Germinal center (tissue), 1 donor: ENCODE measurements around the gene RASD1.

Source experiments
- DNase-seq: peaks from one replicate; pipeline ENCODE4 v3.0.0; 2012; ENCODE audit warnings: mixed read lengths, low spot score

The RASD1 gene

DNA sequence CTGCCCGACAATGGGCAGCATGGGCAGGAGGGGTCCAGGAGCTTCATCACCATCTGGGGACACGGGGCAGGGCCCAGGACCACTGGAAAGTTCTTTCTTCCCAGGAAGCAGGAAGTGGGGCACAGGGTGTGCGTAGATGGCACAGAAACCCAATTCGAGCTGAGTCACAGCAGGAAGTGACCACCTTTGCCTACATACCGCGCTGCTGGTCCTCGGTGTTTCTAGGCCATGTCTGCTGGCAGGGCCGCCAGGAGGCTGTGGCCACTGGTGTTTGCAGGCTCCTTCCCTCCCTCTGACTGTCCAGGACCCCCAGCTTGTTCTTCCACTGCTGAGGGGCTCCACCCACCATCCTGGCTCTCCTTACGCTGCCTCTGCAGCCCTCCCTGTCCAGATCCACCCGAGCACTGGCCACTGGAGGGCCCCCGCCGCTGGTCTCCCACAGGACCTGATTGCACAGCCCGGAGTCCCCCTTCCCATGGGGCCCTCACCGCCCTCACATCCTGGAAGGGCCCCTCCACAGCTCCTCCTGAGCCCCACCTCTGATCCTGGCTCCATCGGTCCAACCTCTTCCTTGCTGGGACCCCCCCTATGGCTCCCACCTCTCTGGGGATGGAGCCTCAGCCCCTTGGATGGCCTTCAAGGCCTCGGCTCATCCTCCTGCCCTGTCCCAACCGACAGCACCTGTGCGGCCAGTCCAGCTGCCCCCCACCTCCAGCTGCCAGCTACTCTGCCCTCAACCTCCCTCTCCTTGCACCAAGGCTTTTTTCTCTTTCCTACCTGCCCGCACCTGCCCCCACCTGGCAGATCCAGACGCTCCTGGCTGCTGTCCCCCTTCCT is 14.5 kb upstream of the RASD1 start:
- DNase-seq, result no peak

DNA sequence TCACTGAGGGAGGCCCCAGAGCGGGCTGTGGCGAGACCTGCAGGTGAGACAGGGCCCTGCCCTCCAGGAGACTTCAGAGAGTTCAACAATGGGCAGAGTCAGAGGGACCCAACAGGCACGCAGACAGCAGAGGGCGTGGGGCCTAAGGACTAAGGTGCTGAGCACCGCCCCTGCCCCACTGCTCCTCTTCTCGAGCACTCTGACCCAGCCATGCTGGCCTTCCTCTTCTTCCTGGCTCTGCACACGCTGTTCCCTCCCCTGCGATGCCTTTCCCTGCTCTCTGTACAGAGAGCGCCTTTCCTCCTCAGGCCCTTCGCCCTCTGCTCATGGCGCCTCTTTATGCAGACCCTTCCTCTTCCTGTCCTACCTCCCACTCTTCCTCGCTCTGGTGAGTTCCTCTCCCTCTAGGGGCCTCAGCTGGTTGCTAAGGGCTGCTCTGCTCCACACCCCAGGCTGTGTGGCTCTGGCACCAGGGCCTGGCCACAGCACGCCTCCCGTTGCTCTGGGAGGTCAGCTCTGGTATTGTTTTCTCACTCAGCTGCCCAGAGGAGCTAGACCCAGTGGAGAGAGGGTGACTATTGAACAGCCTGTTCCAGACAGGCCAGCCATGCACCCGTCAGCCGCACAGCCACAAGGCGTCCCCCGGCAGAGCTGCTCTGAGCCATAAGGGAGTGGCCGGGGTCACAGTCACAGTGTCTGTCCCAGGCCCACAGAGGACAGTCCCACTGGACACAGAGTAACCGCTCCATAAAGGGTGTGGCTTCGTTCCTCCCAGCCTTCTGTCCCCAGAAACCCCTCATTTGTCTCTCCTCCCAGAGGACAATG is 13.6 kb upstream of the RASD1 start:
- DNase-seq, result no peak

DNA sequence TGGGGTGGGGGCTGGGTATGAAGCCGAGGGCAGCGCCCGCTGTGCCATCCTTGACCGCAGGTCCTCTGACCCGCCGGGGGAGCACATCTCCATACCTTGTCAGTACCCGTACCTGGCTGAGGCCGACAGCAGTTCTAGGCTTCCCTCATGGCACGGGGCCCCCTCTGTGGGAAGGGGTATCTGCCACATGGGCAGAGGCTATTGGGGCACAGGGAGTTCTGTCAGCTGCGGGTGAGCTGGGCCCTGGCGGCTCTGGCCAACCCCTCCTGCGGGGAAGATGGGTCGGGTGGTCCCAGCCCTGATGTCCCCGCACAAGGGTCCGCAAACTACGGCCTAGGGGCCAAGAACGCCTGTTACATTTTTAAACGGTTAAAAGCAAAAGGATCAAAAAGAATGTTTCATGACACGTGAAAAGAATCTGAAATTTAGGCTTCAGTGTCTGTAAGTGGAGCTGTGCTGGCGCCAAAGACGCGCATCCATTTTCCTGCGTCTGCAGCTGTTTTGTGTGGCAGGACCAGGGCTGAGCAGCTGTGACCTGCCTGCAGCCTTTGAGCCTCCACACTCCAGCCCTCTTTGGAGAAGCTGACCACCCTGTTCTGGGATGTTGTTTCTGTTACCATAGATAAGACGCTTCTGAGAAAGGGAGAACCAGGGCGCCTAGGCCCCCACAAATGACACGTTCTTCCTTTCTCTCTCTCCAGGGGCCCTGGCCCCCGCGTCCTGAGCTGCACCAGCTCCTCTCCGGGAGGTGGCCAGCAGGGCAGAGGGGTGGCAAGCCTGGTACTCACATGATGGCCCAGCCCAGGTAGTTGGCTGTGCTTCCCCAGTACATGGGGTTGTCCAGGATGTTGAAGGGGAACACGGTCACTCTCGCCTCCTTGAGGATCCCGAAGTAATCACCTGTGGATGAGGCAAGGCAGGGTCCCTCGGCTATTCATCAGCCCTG is 12.7 kb upstream of the RASD1 start:
- no peak for DNase-seq

DNA sequence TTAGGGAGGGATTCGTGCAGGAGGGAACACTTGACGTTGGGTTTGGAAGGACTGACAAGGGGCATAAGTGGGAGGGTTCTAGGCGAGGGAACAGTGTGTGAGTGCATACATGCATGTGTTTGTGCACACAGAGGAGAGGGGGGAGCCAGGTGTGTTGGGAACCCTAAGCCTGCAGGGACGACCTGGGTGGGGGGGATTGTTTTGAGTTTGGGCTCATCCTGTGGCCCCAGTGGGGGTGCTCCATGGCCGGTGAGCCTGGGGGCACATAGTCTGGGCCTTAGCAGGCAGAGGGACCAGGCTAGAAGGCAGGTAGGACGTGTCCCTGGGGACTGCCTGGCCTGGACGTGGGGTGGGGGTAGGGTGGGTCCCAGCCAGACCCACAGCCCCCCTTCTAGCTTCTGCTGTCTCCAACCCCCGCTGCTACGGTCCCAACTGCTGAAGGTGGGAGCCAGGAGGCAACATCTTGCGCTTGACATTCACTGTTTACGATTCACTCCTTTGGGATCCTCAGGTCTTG is 11.9 kb upstream of the RASD1 start:
- no peak for DNase-seq

DNA sequence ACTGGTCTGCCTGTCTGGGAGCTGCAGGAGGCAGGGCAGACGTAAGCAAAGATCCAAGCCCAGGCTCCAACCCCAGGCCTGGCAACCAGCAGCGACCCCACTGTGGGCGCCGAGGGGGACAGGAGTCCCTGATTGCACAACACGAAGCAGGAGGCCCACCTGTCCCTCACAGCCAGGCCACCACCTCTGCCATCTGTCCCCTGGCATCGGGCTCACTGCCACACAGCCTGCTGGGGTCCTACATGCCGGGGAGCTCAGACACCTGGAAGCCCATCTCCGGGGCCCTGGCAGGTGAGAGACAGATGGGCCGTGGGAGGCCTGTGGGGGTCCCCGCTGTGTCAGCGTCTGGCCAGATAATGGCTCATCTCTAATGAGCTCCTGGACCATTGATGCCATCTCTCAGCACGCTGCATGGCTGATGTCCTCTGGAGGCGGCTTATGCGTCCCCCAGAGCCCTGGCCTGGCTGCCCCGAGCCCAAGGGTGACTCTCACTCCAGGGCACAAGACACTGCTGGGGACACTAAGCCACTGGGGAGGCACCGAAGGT is 11.3 kb upstream of the RASD1 start:
- DNase-seq, result no peak

DNA sequence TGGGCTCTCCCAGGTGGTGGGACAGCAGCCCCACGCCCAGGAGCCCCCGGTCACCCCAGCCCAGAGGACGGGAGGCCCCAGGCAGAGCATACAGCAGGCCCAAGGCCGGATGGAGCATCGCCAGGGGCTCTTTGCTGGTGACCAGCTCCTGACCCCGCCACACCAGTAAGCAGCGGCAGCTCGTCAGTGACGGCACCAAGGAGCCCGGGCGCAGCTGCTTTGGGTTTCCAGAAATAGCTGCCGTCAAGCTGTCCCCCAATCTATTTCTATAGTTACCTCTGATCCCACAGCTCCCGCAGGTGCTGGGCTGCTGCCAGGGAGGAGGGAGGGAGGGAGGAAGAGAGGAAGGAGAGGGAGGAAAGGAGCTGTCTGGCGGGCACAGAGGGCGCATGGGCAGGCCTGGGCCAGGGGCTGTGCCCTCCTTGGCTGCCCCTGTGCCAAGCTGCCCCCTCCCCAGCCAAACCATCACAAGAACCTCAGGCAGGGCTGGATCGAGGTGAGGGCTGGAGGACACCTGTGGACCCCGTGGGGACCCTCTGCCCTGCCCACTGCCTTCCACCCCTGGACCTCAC is 10.8 kb upstream of the RASD1 start:
- DNase-seq, result no peak

DNA sequence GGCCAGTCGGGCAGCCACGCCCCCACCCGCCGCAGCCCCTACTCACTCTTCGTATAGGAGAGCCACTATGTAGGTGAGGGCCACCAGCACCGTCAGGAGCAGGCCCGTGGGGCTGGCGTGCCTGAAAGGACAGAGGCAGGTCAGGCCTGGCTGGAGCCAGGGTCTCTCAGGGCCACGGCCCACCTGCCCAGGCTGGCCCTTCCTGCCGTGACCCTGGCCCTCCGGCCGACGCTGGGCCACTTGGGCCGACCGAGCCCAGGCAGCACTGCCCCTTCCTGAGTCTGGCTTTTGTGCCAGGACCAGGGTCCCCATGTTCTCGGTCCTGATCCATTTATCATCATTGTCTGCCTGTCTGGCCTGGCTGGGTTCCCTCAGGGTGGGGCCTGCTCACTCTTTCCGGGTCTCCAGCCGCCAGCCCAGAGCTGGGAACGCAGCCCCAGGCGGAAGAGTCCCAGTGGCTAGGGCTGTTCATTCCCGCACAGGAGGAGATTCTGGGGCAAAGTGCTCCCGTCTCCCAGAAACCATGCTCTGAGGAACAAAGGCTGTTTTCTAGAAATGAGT is 10.1 kb upstream of the RASD1 start:
- no peak for DNase-seq

DNA sequence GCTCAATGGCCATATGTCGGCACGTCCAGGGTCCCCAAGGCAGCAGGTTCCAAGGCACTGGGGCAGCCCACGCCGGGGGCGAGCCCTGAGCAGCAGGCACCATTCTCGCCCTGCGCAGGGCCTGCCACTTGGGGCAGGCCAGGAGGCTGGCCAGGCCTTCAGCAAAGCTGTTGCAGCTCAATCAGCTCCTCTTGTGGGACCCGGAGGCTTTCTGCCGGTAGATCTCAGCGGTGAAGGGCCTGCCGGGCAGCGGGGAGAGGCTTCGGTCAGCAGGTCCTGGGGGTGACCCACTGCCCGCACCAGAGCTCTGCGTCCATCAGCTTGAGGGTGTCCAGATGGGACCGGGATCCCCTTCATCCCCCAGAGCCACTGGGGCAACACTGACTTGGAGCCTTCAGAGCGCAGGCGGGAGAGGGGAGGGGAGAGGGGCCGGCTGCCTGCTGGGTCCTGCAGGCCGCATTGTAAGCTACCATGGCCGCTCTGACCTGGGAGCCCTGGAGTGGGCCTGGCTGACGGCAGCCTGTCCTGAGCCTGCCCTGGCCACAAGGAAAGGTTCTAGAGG is 9.5 kb upstream of the RASD1 start:
- DNase-seq, result no peak

DNA sequence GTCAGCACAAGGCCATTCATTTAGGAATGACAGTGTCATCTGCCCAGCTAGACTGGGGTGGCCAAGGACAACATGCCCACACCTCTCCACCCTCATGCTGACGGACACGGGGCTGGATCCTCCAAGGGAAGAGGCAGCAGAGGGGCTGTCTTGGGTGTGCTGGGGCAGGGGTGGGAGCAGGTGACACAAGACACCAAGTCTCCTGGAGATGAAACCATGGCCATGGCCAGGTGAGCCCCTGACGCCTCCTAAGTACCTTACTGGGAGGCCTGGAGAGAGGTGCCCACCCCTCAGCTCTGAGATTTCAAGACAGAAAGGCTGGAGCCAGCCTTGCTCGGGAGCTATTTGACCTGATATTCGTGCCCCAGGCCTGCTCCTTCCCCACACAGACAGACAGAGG is 9.0 kb upstream of the RASD1 start:
- no peak for DNase-seq

DNA sequence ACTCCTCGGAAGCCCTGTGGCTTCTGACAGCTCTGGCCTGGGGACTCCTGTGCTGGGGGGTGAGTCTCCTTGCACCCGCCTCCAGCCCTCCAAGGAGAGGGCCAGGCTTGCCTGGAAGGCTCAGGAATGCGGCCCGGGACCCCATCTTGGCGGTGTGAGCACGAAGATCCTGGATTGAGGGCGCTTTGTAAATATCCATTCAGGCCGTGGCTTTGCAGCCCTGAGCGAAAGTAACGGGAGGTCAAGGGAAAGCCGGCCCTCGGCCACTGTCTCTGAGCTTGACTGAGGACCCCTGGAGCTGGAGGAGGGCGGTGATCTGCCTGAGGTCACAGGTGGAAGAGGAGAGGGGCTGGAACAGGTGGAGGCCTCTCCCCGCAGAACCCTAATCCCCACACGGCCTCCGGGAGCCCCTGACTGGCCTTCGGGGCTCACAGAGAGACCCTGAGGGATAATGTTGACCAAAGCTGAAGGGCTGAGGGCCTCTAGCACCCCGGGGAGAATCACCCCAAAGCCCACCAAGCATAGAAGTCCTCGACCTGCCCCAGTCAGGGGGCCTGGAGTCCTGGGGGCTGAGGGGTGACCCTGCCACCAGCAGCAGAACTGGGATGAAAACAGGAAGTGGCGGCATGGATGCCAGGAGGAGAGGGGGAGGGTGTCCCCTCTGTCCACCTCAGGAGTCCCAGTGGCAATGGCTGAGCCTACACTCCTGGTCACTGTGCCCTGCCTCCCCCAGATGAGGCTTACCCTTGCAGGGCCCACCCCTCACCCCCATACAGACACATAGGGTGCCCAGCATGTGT is 8.3 kb upstream of the RASD1 start:
- no peak for DNase-seq

DNA sequence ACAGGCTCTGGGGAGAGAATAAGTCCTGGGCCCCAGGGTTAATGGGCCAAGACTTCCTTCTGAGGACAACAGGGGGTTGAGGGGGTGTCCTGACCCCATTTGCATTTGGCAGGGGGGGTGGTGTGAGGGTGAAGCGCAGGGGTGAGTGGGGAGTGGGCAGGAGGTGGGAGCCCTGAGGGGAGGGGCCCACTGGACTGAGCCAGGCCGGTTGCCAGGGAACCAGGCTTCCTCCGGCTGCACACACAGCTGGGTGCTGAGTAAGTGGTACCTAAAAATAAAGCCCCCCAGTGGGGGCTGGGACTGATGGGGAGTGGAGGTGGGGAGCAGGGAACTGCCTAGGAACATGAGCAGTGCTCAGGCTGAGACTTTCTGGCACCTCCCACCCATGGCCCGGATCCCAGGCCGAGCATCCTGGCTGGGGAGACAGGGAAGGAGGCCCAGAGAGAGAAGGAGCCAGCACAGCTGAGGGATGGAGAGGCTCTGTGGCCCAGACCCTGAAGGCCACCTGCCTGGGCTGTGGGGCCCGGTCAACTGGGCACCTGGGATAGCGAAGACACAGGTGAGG is 7.5 kb upstream of the RASD1 start:
- no peak for DNase-seq

DNA sequence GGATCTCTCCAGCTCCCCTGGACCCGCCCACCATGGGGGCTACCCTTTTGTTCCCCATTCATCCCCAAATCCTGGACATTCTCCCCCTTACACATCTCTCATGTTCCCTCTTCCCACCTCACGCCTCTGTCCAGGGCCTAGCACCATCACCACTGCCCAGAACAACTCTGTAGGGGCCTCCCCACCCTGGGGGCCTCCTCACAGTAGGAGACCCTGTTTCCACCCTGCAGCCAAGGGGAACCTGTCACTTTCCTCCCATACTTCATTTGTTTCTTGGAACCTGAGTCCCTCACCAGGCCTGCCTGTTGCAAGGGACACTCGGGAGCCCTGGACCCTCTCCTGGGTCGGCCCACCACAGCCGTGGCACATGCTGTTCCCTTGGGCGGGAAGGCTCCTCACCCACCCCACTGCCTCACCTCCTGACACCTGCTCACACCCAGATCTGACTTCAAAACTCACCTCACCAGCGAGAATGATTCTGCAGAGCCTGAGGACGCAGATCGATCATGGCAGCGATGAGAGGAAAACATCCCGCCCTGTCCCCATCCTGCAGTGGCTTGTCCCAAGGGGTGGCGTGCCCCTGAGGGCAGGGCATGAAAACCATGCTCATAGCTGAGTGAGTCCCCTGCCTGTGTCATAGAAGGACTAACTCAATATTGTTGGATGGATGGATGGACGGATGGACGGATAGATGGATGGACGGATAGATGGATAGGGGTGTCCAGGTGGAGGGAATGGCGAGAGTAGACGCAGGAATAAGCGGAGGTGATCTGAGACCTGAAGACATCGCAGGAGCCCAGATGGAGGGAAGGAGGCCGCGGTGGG is 6.8 kb upstream of the RASD1 start:
- DNase-seq, result no peak

DNA sequence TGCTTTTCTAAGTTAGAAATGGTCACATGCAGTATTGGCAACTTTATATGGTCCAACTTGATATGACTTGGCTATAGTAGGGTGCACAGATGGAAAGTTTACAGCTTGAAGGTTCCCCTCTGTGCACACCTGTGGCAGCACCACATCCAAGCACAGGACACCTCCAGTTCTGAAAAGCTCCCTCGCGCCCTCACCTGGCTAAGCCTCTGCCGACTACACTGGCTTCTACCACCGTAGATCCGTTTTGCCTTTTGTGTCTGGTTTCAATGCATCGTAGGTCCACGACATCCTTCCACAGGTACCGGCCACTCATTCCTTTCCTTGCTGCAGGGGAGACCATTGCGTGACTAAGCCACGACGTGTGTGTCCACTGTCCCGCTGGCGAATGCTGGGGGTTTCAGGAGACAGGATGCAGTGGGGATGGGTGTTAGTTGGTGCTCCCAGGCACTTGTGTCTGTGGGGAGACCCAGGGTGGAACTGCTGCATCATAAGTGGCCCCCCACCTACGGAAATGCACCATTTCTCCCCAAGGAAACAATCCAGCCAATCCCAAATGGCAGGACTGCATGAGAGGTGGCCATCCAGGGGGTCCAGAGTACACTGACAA is 4.9 kb upstream of the RASD1 start:
- DNase-seq, result no peak

DNA sequence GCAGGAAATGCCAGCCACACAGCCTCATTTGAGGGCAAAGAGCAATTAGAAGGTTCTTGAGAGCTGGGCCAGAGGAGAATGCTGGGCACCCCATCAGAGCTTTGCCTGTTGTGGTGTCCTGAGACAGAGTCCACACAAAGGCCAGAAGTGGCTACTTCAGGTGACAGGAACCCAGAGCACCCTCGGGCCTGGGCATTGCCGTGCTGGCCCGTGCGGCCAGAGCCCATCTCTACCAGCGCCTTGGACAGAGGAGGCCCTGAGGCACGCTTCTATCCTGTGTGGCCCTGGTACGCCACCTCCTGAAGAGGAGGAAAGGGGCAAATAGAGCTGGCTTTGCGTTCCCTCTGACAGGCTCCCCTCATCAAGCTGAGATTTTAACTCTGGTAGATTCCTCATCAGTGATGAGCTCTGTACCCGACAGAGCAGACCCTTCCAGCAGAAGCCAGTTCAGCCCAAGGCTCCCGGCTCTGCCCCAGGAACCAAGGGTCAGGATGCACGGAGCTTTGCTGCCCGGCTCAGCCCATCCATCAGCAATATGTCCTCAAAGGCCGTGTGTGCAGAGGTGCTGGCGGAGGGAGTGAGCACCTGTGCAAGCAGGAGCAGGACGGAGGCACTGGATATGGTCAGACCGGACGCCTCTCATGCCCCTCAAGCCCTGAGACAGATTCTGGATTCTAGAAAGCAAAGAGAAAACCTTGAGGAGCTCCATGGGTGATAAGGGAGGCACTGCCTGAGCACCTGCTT is 3.4 kb upstream of the RASD1 start:
- DNase-seq, result no peak

DNA sequence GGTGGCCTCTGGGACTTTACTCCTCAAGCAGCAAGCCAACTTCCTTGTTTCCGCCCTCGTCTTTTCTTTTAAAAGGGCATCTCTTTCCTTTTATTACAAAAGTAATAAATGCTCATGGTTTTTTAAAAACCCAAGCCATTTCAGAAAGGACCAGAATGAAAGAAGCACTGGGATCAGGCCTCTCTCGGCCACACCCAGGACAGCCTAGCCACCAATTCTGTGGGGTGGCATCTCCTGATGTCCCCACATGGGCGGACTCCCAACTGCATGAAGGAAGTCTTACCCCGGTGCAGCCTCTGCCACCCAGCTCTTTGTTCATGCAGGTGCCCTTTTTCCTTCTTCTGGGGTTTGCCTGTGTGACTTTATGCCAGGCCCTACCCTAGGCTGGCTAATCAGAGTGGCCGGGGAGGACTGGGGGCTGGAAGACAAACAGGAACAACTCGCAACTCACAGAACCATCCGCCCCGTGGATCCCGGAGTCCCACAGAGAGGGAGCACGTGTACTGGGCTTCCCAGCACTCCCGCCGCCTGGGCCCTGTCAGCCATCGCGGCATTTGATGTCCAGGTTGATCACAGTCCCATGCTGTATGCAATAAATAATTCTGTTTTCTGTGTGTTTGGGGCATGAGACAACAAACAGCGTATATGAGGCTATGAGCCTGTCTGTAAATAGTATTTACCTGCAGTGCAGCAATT is 2.6 kb upstream of the RASD1 start:
- DNase-seq, result no peak

DNA sequence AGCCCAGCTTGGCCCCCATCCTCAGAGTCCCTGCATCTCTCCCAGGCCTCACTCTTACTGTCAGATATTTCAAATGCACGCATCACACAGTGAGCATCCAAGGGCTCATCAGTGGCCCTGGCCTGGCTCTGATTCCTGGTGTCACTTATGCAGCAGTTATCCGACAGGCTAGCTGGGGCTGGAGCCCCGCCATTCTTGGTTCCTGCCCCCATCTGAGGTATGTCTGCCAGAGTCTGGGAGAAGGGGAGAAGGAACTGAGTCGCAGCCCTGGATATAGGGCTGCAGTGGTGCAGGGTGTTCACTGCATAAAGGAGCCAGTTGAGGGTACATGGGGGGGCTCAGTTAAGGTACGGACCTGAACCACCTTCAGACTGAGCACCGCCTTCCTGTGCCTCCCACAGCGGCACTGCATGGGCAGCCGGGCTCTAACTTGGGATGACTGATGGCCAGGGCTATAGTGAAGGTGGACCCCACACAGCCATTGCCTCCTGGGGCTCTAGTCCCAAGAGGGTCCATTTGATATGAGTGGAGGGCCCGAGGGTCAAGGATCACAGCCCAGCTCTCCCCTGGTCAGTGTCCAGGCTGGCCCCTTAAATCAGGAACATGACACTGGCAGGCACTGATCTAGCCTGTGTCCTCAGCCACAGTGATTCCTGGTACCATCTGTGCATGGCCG is 1.8 kb upstream of the RASD1 start:
- no peak for DNase-seq
